HEK293 (cell line): ENCODE data around the gene MOK.

ENCODE experiments used
- CTCF ChIP-seq: fragments of 450-650 bp; formaldehyde crosslinking; IDR thresholded peaks from 2 replicates; pipeline ENCODE4 v1.5.1; 2016; ENCODE audit warnings: missing biosample characterization, missing genetic modification characterization
- HOXC10 ChIP-seq: sonication (generic); formaldehyde crosslinking; IDR thresholded peaks from 2 replicates; pipeline ENCODE4 v1.8.1; 2023; ENCODE audit warnings: mild to moderate bottlenecking, missing genetic modification reagents
- PBX3 ChIP-seq: sonication (generic); formaldehyde crosslinking; IDR thresholded peaks from 2 replicates; pipeline ENCODE4 v1.8.1; 2022; ENCODE audit warnings: mild to moderate bottlenecking, moderate library complexity, missing genetic modification reagents
- SP2 ChIP-seq: fragments of 450-650 bp; formaldehyde crosslinking; IDR thresholded peaks from 2 replicates; pipeline ENCODE4 v1.5.1; 2016; ENCODE audit warnings: missing biosample characterization, missing genetic modification characterization
- ZBTB21 ChIP-seq: fragments of 450-650 bp; formaldehyde crosslinking; IDR thresholded peaks from 2 replicates; pipeline ENCODE4 v1.5.1; 2017; ENCODE audit warnings: missing biosample characterization, missing genetic modification characterization
- ZNF362 ChIP-seq: fragments of 450-650 bp; formaldehyde crosslinking; IDR thresholded peaks from 2 replicates; pipeline ENCODE4 v1.5.1; 2016; ENCODE audit warnings: missing biosample characterization, missing genetic modification characterization
- ZNF449 ChIP-seq: fragments of 450-650 bp; formaldehyde crosslinking; IDR thresholded peaks from 2 replicates; pipeline ENCODE4 v1.5.1; 2017; ENCODE audit warnings: missing biosample characterization, mild to moderate bottlenecking, missing genetic modification characterization, moderate library complexity
- ZSCAN18 ChIP-seq: fragments of 450-650 bp; formaldehyde crosslinking; IDR thresholded peaks from 2 replicates; pipeline ENCODE4 v1.5.1; 2016; ENCODE audit warnings: missing biosample characterization, missing genetic modification characterization
- ZSCAN4 ChIP-seq: fragments of 450-650 bp; formaldehyde crosslinking; IDR thresholded peaks from 2 replicates; pipeline ENCODE4 v1.5.1; 2017; ENCODE audit warnings: missing biosample characterization, missing genetic modification characterization

GRCh38 chr14:102292441-102292840 lies 12.5 kb downstream of the MOK start:
- no peak for TF ChIP-seq ZNF449 (tag by site-specific recombination)
- TF ChIP-seq CTCF (tag by site-specific recombination), result no peak
- TF ChIP-seq ZSCAN4, result no peak
- TF ChIP-seq HOXC10 (CRISPR knock-in tag), result no peak
- TF ChIP-seq ZBTB21, result no peak
- no peak for TF ChIP-seq SP2 (tag by site-specific recombination)
- no peak for TF ChIP-seq ZSCAN18 (tag by site-specific recombination)
- no peak for TF ChIP-seq PBX3 (CRISPR knock-in tag)
- TF ChIP-seq ZNF362 (tag by site-specific recombination), result no peak
